K562 (cell line): Measurements from ENCODE around the gene PPP1R13B. TPM values are rescaled to one million over a fixed set of nuclear protein-coding genes. Genes with fewer than 3 reads are reported as not detected.
A peak's percentile ranks its signal among the peaks of the same experiment; 100 is the strongest.

Experiments used
- ATAC-seq: fragments of 200-7000 bp; cut with Tn5 transposase; 3 replicates; pipeline ENCODE4 v1.9.1; 2020; ENCODE audit warnings: moderate library complexity
- BruUV-seq: library from RNA; stranded (reverse); fragments of 400-500 nt; replicated peaks from 2 replicates; lab custom pipeline; 2021; lab: Mats Ljungman, UMichigan
- CTCF ChIA-PET: fragments of 300-600 bp; formaldehyde crosslinking; extraction: SDS; loops from one replicate; lab custom pipeline; 2021; ENCODE audit warnings: low intra/inter-chr PET ratio; lab: Yijun Ruan, JAX
- POLR2A ChIA-PET: fragments of 300-600, 350-650 bp; sonication (Branson Sonifier 250); formaldehyde crosslinking; extraction: SDS; loops from one replicate; lab custom pipeline; 2021; ENCODE audit warnings: antibody characterized with exemption, inconsistent platforms; lab: Yijun Ruan, JAX
- DNase-seq, 4 experiments: peaks; one replicate each; pipeline versions ENCODE4 v3.0.0 to v3.0.0-alpha.2; 2011 to 2018; ENCODE audit warnings: low spot score in 3 of 4, mixed read lengths in 3 of 4; ENCODE audit errors: extremely low read depth in 1 of 4
- FAIRE-seq: peaks from 2 replicates; lab custom pipeline; 2011; peaks lifted over from hg19 to GRCh38; lab: Jason Lieb, UNC
- H2AFZ ChIP-seq: 2 replicates; pipeline ENCODE4 v1.6.0; 2011; ENCODE audit warnings: low read depth, low read length, control low read depth, inconsistent platforms
- H3K27ac ChIP-seq: fragments of 200-600 bp; 3 replicates; pipeline ENCODE4 v1.8.0; 2011; ENCODE audit warnings: low read depth, mild to moderate bottlenecking, control low read depth, inconsistent platforms, low read length, moderate library complexity, mixed read lengths; ENCODE audit errors: extremely low read depth
- H3K27me3 ChIP-seq, 2 experiments: fragments of 300-600 bp in 1 of 2; 2 replicates in 1 of 2; 3 replicates in 1 of 2; pipeline versions ENCODE4 v1.6.0 to v1.8.0; 2011; ENCODE audit warnings: inconsistent platforms in 2 of 2, low read length in 2 of 2, mild to moderate bottlenecking in 1 of 2, mixed read lengths in 1 of 2, moderate library complexity in 1 of 2; ENCODE audit not compliant: control insufficient read depth in 2 of 2, insufficient read depth in 2 of 2
- H3K36me3 ChIP-seq: fragments of 300-600 bp; 3 replicates; pipeline ENCODE4 v1.8.0; 2011; ENCODE audit warnings: mild to moderate bottlenecking, low read length, inconsistent platforms; ENCODE audit not compliant: control insufficient read depth, insufficient read depth
- H3K4me1 ChIP-seq, 2 experiments: fragments of 200-600 bp in 1 of 2; replicated peaks in 1 of 2; 2 replicates in 1 of 2; 3 replicates in 1 of 2; pipeline versions ENCODE4 v1.5.1 to v1.8.0; 2011; ENCODE audit warnings: inconsistent platforms in 2 of 2, low read length in 2 of 2, mild to moderate bottlenecking in 1 of 2, mixed read lengths in 1 of 2, moderate library complexity in 1 of 2; ENCODE audit not compliant: control insufficient read depth in 2 of 2, insufficient read depth in 2 of 2
- H3K4me2 ChIP-seq: 2 replicates; pipeline ENCODE4 v1.6.1; 2011; ENCODE audit warnings: low read length, control low read depth, inconsistent platforms, mixed read lengths; ENCODE audit not compliant: insufficient read depth
- H3K4me3 ChIP-seq: fragments of 200-600 bp; sonication (generic), shearing (Covaris generic); 2 replicates; pipeline ENCODE4 v1.5.1; 2016; ENCODE audit warnings: control low read depth, inconsistent platforms
- H3K79me2 ChIP-seq: fragments of 200-600 bp; 3 replicates; pipeline ENCODE4 v1.8.0; 2011; ENCODE audit warnings: low read length, inconsistent platforms; ENCODE audit not compliant: control insufficient read depth, insufficient read depth
- H3K9ac ChIP-seq, 2 experiments: 2 replicates each; pipeline versions ENCODE4 v1.6.0 to v1.6.1; 2011; ENCODE audit warnings: low read depth in 2 of 2, low read length in 2 of 2, control low read depth in 1 of 2, inconsistent platforms in 1 of 2, mild to moderate bottlenecking in 1 of 2, mixed read lengths in 1 of 2; ENCODE audit not compliant: insufficient read depth in 1 of 2
- H3K9me1 ChIP-seq: one replicate; pipeline ENCODE4 v1.6.0; 2011; ENCODE audit warnings: inconsistent platforms, mild to moderate bottlenecking, low read length, moderate library complexity; ENCODE audit not compliant: control insufficient read depth, insufficient read depth
- H3K9me3 ChIP-seq: replicated peaks from 2 replicates; pipeline ENCODE4 v1.5.1; 2011; ENCODE audit warnings: low read depth, low read length, inconsistent platforms; ENCODE audit not compliant: control insufficient read depth, insufficient read depth
- H4K20me1 ChIP-seq: replicated peaks from 2 replicates; pipeline ENCODE4 v1.6.1; 2011; ENCODE audit warnings: low read length, inconsistent platforms, mixed read lengths; ENCODE audit not compliant: control insufficient read depth, insufficient read depth
- EGR1 ChIP-seq: fragments of 450-650 bp; conservative IDR thresholded peaks from 2 replicates; pipeline ENCODE4 v1.6.1; 2017; ENCODE audit warnings: mild to moderate bottlenecking
- ELK1 ChIP-seq: sonication (generic); formaldehyde crosslinking; IDR thresholded peaks from 2 replicates; pipeline ENCODE4 v1.8.1; 2022; ENCODE audit warnings: missing genetic modification reagents
- GTF3C2 ChIP-seq: IDR thresholded peaks from 3 replicates; pipeline ENCODE4 v1.6.1; 2011; ENCODE audit warnings: borderline replicate concordance, mild to moderate bottlenecking, moderate library complexity; ENCODE audit not compliant: insufficient read length; ENCODE audit errors: extremely low read depth
- ILK ChIP-seq: fragments of 450-650 bp; IDR thresholded peaks from 2 replicates; pipeline ENCODE4 v1.6.1; 2016; ENCODE audit warnings: missing genetic modification characterization, low read depth, mild to moderate bottlenecking, missing compliant biosample characterization, moderate library complexity, borderline replicate concordance
- MBD2 ChIP-seq: sonication (generic); IDR thresholded peaks from 2 replicates; pipeline ENCODE4 v1.6.1; 2016; ENCODE audit warnings: low read depth, borderline replicate concordance
- MCM5 ChIP-seq: fragments of 450-650 bp; IDR thresholded peaks from 2 replicates; pipeline ENCODE4 v1.6.1; 2016; ENCODE audit warnings: low read depth
- MECOM ChIP-seq: fragments of 250-450 bp; sonication (Bioruptor Pico); IDR thresholded peaks from 2 replicates; pipeline ENCODE4 v1.8.0; 2022; ENCODE audit warnings: inconsistent platforms
- PYGO2 ChIP-seq: fragments of 450-650 bp; IDR thresholded peaks from 2 replicates; pipeline ENCODE4 v1.6.1; 2016; ENCODE audit warnings: mild to moderate bottlenecking, missing genetic modification characterization, moderate library complexity, missing compliant biosample characterization
- SIN3B ChIP-seq: fragments of 450-650 bp; IDR thresholded peaks from 2 replicates; pipeline ENCODE4 v1.6.1; 2017; ENCODE audit warnings: low read depth, mild to moderate bottlenecking, moderate library complexity
- XRCC4 ChIP-seq: IDR thresholded peaks from one replicate; pipeline ENCODE4 v1.6.1; 2011; ENCODE audit not compliant: insufficient read depth, insufficient read length; ENCODE audit errors: extremely low read depth
- ZNF408 ChIP-seq: fragments of 250-450 bp; sonication (Bioruptor Pico); IDR thresholded peaks from 2 replicates; pipeline ENCODE4 v1.4.0; 2020; ENCODE audit warnings: low read depth, mild to moderate bottlenecking, moderate library complexity
- ZNF41 ChIP-seq: fragments of 250-450 bp; sonication (Bioruptor Pico); conservative IDR thresholded peaks from 2 replicates; pipeline ENCODE4 v1.4.0; 2020; ENCODE audit warnings: mild to moderate bottlenecking
- ZNF57 ChIP-seq: fragments of 450-650 bp; formaldehyde crosslinking; IDR thresholded peaks from 2 replicates; pipeline ENCODE4 v1.4.0; 2020; ENCODE audit warnings: mild to moderate bottlenecking, moderate library complexity
- WGBS: fragments of 100-300 bp; shearing (Covaris generic); methylation state at CpG from one replicate; pipeline ENCODE4 v1.1.6; 2016; ENCODE audit warnings: low coverage, mixed read lengths; ENCODE audit not compliant: insufficient coverage; ENCODE audit errors: missing lambda C conversion rate; 5-methylcytosine and 5-hydroxymethylcytosine counted together
- in situ Hi-C: fragments of 300-500 bp; cut with MboI; formaldehyde crosslinking; loops from 4 replicates; pipeline ENCODE4 v1.15.0; 2018; ENCODE audit warnings: inconsistent platforms, mixed read lengths
- intact Hi-C: fragments of 100-400 bp; cut with micrococcal nuclease; formaldehyde crosslinking; loops from 2 replicates; pipeline ENCODE4 v1.14.2; 2022
- polyA plus RNA-seq, 8 experiments: library from polyadenylated mRNA; depleted of rRNA in 4 of 8; stranded (reverse) in 5 of 8; unstranded in 3 of 8; fragments of >200 nt; fragmentation: Nextera tagmentation in 2 of 8; fragmentation: Illumina TruSeq in 1 of 8; extraction: Ambion mirVana in 2 of 8; extraction: Trizol in 1 of 8; gene quantifications; 2 replicates each; pipeline versions ENCODE4 v1.2.1 to v1.2.3, GENCODE V29; 2011 to 2014; ENCODE audit warnings: inconsistent platforms in 1 of 8, missing spikeins in 1 of 8
- total RNA-seq, 7 experiments: library from RNA; depleted of rRNA in 6 of 7; stranded (reverse); fragments of >200 nt in 6 of 7; fragmentation: Illumina TruSeq in 2 of 7; extraction: Trizol in 2 of 7; gene quantifications; 2 replicates each; pipeline versions ENCODE4 v1.2.1 to v1.2.3, GENCODE V29; 2011 to 2021; ENCODE audit warnings: low replicate concordance in 1 of 7

Gene PPP1R13B
- total and polyA plus RNA-seq, 9 of the 15 experiments (the other 6 are each of a cell fraction or from before 2014, with no cell fraction given) = 0.03 to 1.7 (median 0.15) TPM

GRCh38 chr14:103762541-103762940 lies 84.8 kb downstream of the PPP1R13B start:
- H3K4me1 ChIP-seq = peaks cover 0 to 3% of the 10 kb centered on the region in 2 experiments; a peak in 2 of 5 replicates
- H3K27ac ChIP-seq = no peak overlapping the region
- H3K4me2 ChIP-seq = peak overlapping the region; percentile 21; the same call in 1 of the 2 replicates
- POLR2A ChIA-PET = no interaction called here
- H3K9me1 ChIP-seq = no peaks in the 10 kb centered on the region
- peak overlapping the region; percentile 40; the same call in 1 of the 2 replicates for H2AFZ ChIP-seq
- peaks cover 2 to 6% of the 10 kb centered on the region in 2 experiments; a peak in 3 of 5 replicates for H3K27me3 ChIP-seq
- BruUV-seq = no TSS peak
- WGBS = 6% methylated on average over 12 of the region's 13 CpGs
- in situ Hi-C loops = no loop called here
- no peaks in the 10 kb centered on the region for H3K9me3 ChIP-seq
- H3K4me3 ChIP-seq = no peak overlapping the region
- no peaks in the 10 kb centered on the region for H3K79me2 ChIP-seq
- no peak for DNase-seq
- H3K9ac ChIP-seq = no peak overlapping the region
- H3K36me3 ChIP-seq = no peaks in the 10 kb centered on the region
- TF ChIP-seq XRCC4 = no peak
- peak; percentile 35; the same call in 1 of the 2 replicates for TF ChIP-seq EGR1
- TF ChIP-seq, all 486 proteins: peak for 1
- FAIRE-seq (no peak), ATAC-seq (peak; percentile 25; the same call in 1 of the 3 replicates)
- intact Hi-C loops = no loop called here
- CTCF ChIA-PET = no interaction called here
- no peaks in the 10 kb centered on the region; the same call in 1 of the 2 replicates for H4K20me1 ChIP-seq

- no peak overlapping the region for H2AFZ ChIP-seq
- H3K4me2 ChIP-seq = no peak overlapping the region
- no peaks in the 10 kb centered on the region for H3K9me1 ChIP-seq
- peaks cover 0 to 3% of the 10 kb centered on the region in 2 experiments; a peak in 2 of 5 replicates for H3K4me1 ChIP-seq
- no peak for FAIRE-seq
- no peaks in the 10 kb centered on the region for H3K79me2 ChIP-seq
- H3K27ac ChIP-seq = no peak overlapping the region
- POLR2A ChIA-PET = no interaction called here
- in situ Hi-C loops = no loop called here
- no peaks in the 10 kb centered on the region for H3K36me3 ChIP-seq
- no TSS peak for BruUV-seq
- H3K4me3 ChIP-seq = no peak overlapping the region
- no peak overlapping the region for H3K9ac ChIP-seq
- no peaks in the 10 kb centered on the region for H3K9me3 ChIP-seq
- TF ChIP-seq ZNF57 (CRISPR knock-in tag) (no peak), MBD2 (no peak), ELK1 (CRISPR knock-in tag) (no peak), MECOM (CRISPR knock-in tag) (no peak), SIN3B (no peak), GTF3C2 (no peak), ZNF41 (CRISPR knock-in tag) (no peak), ILK (tag) (no peak), MCM5 (no peak), PYGO2 (tag) (no peak), ZNF408 (no peak)
- no peak for ATAC-seq
- DNase-seq = no peak
- intact Hi-C loops = no loop called here
- CTCF ChIA-PET = no interaction called here
- H3K27me3 ChIP-seq = peaks cover 2 to 6% of the 10 kb centered on the region in 2 experiments; a peak in 3 of 5 replicates
- H4K20me1 ChIP-seq = no peaks in the 10 kb centered on the region; the same call in 1 of the 2 replicates
- WGBS = 10% methylated on average over 1 of the region's 1 CpG
Measured at GRCh38 chr14:103762036-103762435, 85.3 kb downstream of the PPP1R13B start.
